ENCODE results near the gene ACBD5.

The ACBD5 gene

GRCh38 chr10:27152687-27153086 is 87.9 kb downstream of the ACBD5 start:
- no peak for DNase-seq (ENCODE audit: low spot score)

GRCh38 chr10:27150261-27150660 is 90.3 kb downstream of the ACBD5 start:
- DNase-seq (ENCODE audit: low spot score) = no peak

- DNase-seq (ENCODE audit: low spot score) = no peak
These were observed 92.9 kb downstream of the ACBD5 start for GRCh38 chr10:27147701-27148100.

GRCh38 chr10:27145937-27146336 is 94.7 kb downstream of the ACBD5 start:
- DNase-seq (ENCODE audit: low spot score) = no peak
